IPS-18c (cell line): ENCODE results near the gene RAD51B.

ENCODE experiments used
- H3K4me3 ChIP-seq: 2 replicates; pipeline ENCODE4 v1.7.0; 2013; ENCODE audit warnings: low read depth, mild to moderate bottlenecking, low read length, moderate library complexity; ENCODE audit not compliant: insufficient read depth
- H3K9me3 ChIP-seq: one replicate; pipeline ENCODE4 v1.6.1; 2013; ENCODE audit warnings: mild to moderate bottlenecking, low read length, moderate library complexity; ENCODE audit not compliant: control insufficient read depth, insufficient read depth

The RAD51B gene

GRCh38 chr14:68559949-68560348 is 740.4 kb downstream of the RAD51B start:
- H3K4me3 ChIP-seq = no peak overlapping the region
- no peaks in the 10 kb centered on the region for H3K9me3 ChIP-seq

GRCh38 chr14:68561531-68562007 is 742.0 kb downstream of the RAD51B start:
- no peak overlapping the region for H3K4me3 ChIP-seq
- H3K9me3 ChIP-seq = no peaks in the 10 kb centered on the region

GRCh38 chr14:68562911-68563250 is 743.3 kb downstream of the RAD51B start:
- Histone ChIP-seq H3K4me3 (no peak overlapping the region), H3K9me3 (no peaks in the 10 kb centered on the region)

- Histone ChIP-seq H3K4me3 (no peak overlapping the region), H3K9me3 (no peaks in the 10 kb centered on the region)
These were observed 743.9 kb downstream of the RAD51B start for GRCh38 chr14:68563251-68564131.

- Histone ChIP-seq H3K4me3 (no peak overlapping the region), H3K9me3 (no peaks in the 10 kb centered on the region)
These were observed 744.7 kb downstream of the RAD51B start for GRCh38 chr14:68564191-68564825.

GRCh38 chr14:68564826-68565759 is 745.5 kb downstream of the RAD51B start:
- H3K4me3 ChIP-seq = no peak overlapping the region
- H3K9me3 ChIP-seq = no peaks in the 10 kb centered on the region

GRCh38 chr14:68566075-68566474 is 746.5 kb downstream of the RAD51B start:
- Histone ChIP-seq H3K9me3 (no peaks in the 10 kb centered on the region), H3K4me3 (no peak overlapping the region)

GRCh38 chr14:68568907-68569897 is 749.6 kb downstream of the RAD51B start:
- Histone ChIP-seq H3K9me3 (no peaks in the 10 kb centered on the region), H3K4me3 (no peak overlapping the region)

GRCh38 chr14:68569970-68570409 is 750.4 kb downstream of the RAD51B start:
- H3K4me3 ChIP-seq = no peak overlapping the region
- no peaks in the 10 kb centered on the region for H3K9me3 ChIP-seq

GRCh38 chr14:68571114-68571591 is 751.6 kb downstream of the RAD51B start:
- Histone ChIP-seq H3K4me3 (no peak overlapping the region; the same call in 1 of the 2 replicates), H3K9me3 (no peaks in the 10 kb centered on the region)

- Histone ChIP-seq H3K4me3 (no peak overlapping the region), H3K9me3 (no peaks in the 10 kb centered on the region)
These were observed 752.4 kb downstream of the RAD51B start for GRCh38 chr14:68571928-68572525.

- no peaks in the 10 kb centered on the region for H3K9me3 ChIP-seq
- H3K4me3 ChIP-seq = no peak overlapping the region
These were observed 753.5 kb downstream of the RAD51B start for GRCh38 chr14:68573126-68573525.

- H3K9me3 ChIP-seq = no peaks in the 10 kb centered on the region
- no peak overlapping the region for H3K4me3 ChIP-seq
These were observed 754.1 kb downstream of the RAD51B start for GRCh38 chr14:68573722-68574121.

GRCh38 chr14:68574461-68574860 is 754.9 kb downstream of the RAD51B start:
- Histone ChIP-seq H3K9me3 (no peaks in the 10 kb centered on the region), H3K4me3 (no peak overlapping the region)

GRCh38 chr14:68574906-68575305 is 755.3 kb downstream of the RAD51B start:
- Histone ChIP-seq H3K4me3 (no peak overlapping the region), H3K9me3 (no peaks in the 10 kb centered on the region)

GRCh38 chr14:68575426-68575825 is 755.8 kb downstream of the RAD51B start:
- H3K4me3 ChIP-seq = no peak overlapping the region

More at GRCh38 chr14:68575426-68575825, 755.8 kb downstream of the RAD51B start:
- no peaks in the 10 kb centered on the region for H3K9me3 ChIP-seq
